ENCODE data around the gene SFMBT2.

DNA sequence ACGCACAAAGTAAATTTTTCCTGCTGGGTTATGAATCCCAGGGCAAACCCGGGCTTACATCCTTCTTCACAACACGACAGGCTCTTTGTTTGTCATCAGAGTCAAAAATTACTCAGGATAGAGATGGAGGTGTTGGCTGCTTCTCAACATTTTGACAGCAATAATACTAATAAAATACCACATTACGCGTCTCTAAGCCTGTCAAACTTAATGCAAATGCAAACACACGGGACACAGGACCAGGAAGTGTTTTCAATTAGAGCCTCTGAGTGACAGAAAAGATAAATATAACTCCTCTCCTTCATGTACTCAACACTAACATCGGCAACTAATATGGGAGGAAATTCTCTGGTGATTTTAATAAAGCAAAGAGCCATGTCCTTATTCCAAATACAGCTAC lies 128.4 kb downstream of the SFMBT2 start:
- TF ChIP-seq POLR2A (IDR thresholded peaks at IDR 0.05; ENCODE audit: low read depth, low read length) = no peak
- no peak for TF ChIP-seq POLR2AphosphoS5 (IDR thresholded peaks at IDR 0.05; ENCODE audit: low read depth, low read length)

Data from GM12892 (cell line).